KMS-11 (cell line): ENCODE data around the gene C1orf198.

ENCODE experiments used
- H2AFZ ChIP-seq: fragments of 200-600 bp; sonication (generic); 2 replicates; pipeline ENCODE4 v1.6.1; 2016; ENCODE audit warnings: antibody characterized with exemption, mixed run types, low read depth
- H3K27ac ChIP-seq: fragments of 200-600 bp; sonication (generic); 2 replicates; pipeline ENCODE4 v1.6.1; 2016; ENCODE audit warnings: mild to moderate bottlenecking, mixed run types
- H3K27me3 ChIP-seq: fragments of 200-600 bp; sonication (generic); 2 replicates; pipeline ENCODE4 v1.6.1; 2017; ENCODE audit warnings: mild to moderate bottlenecking, low read depth, mixed run types, moderate library complexity; ENCODE audit not compliant: insufficient read depth
- H3K36me3 ChIP-seq: fragments of 200-600 bp; sonication (generic); 2 replicates; pipeline ENCODE4 v1.6.1; 2017; ENCODE audit warnings: mild to moderate bottlenecking, mixed run types; ENCODE audit not compliant: insufficient read depth
- H3K4me1 ChIP-seq: fragments of 200-600 bp; sonication (generic); 2 replicates; pipeline ENCODE4 v1.6.1; 2016; ENCODE audit warnings: mild to moderate bottlenecking, low read depth, mixed run types; ENCODE audit not compliant: poor library complexity, severe bottlenecking
- H3K4me2 ChIP-seq: fragments of 200-600 bp; sonication (generic); 2 replicates; pipeline ENCODE4 v1.7.0; 2016; ENCODE audit warnings: mild to moderate bottlenecking, mixed run types
- H3K4me3 ChIP-seq: fragments of 200-600 bp; sonication (generic); IDR thresholded peaks from 2 replicates; pipeline ENCODE4 v1.6.1; 2017; ENCODE audit warnings: low read depth, low read length, mixed read lengths; ENCODE audit not compliant: insufficient read depth
- H3K79me2 ChIP-seq: fragments of 200-600 bp; sonication (generic); 2 replicates; pipeline ENCODE4 v1.6.1; 2016; ENCODE audit warnings: low read depth, mixed run types; ENCODE audit not compliant: insufficient read depth
- H3K9ac ChIP-seq: fragments of 200-600 bp; sonication (generic); 2 replicates; pipeline ENCODE4 v1.6.1; 2016; ENCODE audit warnings: mild to moderate bottlenecking, mixed run types
- H4K20me1 ChIP-seq: fragments of 200-600 bp; sonication (generic); 2 replicates; pipeline ENCODE4 v1.6.1; 2016; ENCODE audit warnings: mild to moderate bottlenecking, mixed run types; ENCODE audit not compliant: insufficient read depth
- CTCF ChIP-seq: fragments of 200-600 bp; sonication (generic); conservative IDR thresholded peaks from 2 replicates; pipeline ENCODE4 v1.6.1; 2017; ENCODE audit warnings: low read depth, mild to moderate bottlenecking, antibody characterized with exemption, low read length, moderate library complexity, mixed read lengths

C1orf198 gene

GRCh38 chr1:230818367-230818766 is 50.0 kb downstream of the C1orf198 start:
- no peaks in the 10 kb centered on the region for H4K20me1 ChIP-seq
- H3K9ac ChIP-seq, result no peak overlapping the region
- H3K27ac ChIP-seq, result no peak overlapping the region
- no peak overlapping the region for H2AFZ ChIP-seq
- H3K79me2 ChIP-seq, result no peaks in the 10 kb centered on the region
- no peak for TF ChIP-seq CTCF
- no peaks in the 10 kb centered on the region for H3K27me3 ChIP-seq
- no peaks in the 10 kb centered on the region for H3K36me3 ChIP-seq
- no peak overlapping the region for H3K4me3 ChIP-seq
- H3K4me1 ChIP-seq, result no peaks in the 10 kb centered on the region
- no peak overlapping the region for H3K4me2 ChIP-seq

DNA sequence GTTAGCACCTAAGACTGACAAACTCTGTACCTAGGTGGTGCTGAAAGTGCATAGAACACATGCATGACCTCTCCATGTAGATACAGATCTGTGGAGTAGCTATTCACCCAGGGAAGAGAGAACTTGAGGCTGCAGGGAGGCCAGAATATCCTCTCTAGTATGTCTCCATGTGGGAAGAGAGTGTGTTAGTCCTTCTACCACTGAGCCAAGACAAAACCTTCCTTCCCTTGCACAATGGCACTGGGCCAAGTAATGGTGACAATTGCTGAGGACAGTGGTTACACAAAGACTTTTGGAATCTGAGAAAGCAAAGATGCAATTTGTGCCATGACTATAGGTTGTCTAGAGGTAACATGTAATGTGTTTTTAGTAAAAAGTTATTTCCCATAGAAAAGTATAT is 52.3 kb downstream of the C1orf198 start:
- Histone ChIP-seq H2AFZ (no peak overlapping the region), H3K79me2 (no peaks in the 10 kb centered on the region), H3K4me1 (no peaks in the 10 kb centered on the region), H3K36me3 (no peaks in the 10 kb centered on the region), H3K4me3 (no peak overlapping the region), H3K9ac (no peak overlapping the region), H3K27me3 (no peaks in the 10 kb centered on the region), H3K4me2 (no peak overlapping the region), H4K20me1 (no peaks in the 10 kb centered on the region), H3K27ac (no peak overlapping the region)
- TF ChIP-seq CTCF, result no peak

- no peaks in the 10 kb centered on the region for H4K20me1 ChIP-seq
- H3K27ac ChIP-seq, result no peak overlapping the region
- no peak overlapping the region for H2AFZ ChIP-seq
- H3K27me3 ChIP-seq, result no peaks in the 10 kb centered on the region
- H3K4me1 ChIP-seq, result no peaks in the 10 kb centered on the region
- H3K79me2 ChIP-seq, result no peaks in the 10 kb centered on the region
- H3K4me3 ChIP-seq, result no peak overlapping the region
- no peak overlapping the region for H3K4me2 ChIP-seq
- TF ChIP-seq CTCF, result no peak
- H3K36me3 ChIP-seq, result no peaks in the 10 kb centered on the region
- no peak overlapping the region for H3K9ac ChIP-seq
Measured at GRCh38 chr1:230814949-230815692, 53.2 kb downstream of the C1orf198 start.

- H3K79me2 ChIP-seq, result no peaks in the 10 kb centered on the region
- H3K36me3 ChIP-seq, result no peaks in the 10 kb centered on the region
- no peaks in the 10 kb centered on the region for H4K20me1 ChIP-seq
- H3K4me2 ChIP-seq, result no peak overlapping the region
- no peak overlapping the region for H3K9ac ChIP-seq
- no peak overlapping the region for H2AFZ ChIP-seq
- H3K27ac ChIP-seq, result no peak overlapping the region
- H3K4me1 ChIP-seq, result no peaks in the 10 kb centered on the region
- TF ChIP-seq CTCF, result no peak
- H3K4me3 ChIP-seq, result no peak overlapping the region
- H3K27me3 ChIP-seq, result no peaks in the 10 kb centered on the region
Measured at GRCh38 chr1:230812568-230812967, 55.8 kb downstream of the C1orf198 start.
